ENCODE data around the gene RGS17. TPM values are rescaled to one million over a fixed set of nuclear protein-coding genes. Genes with fewer than 3 reads are reported as not detected.

The RGS17 gene
- total and polyA plus RNA-seq, 2 of the 13 experiments (the other 11 are each of a cell fraction or from before 2014, with no cell fraction given): 0.04 TPM; not detected in 1

DNA sequence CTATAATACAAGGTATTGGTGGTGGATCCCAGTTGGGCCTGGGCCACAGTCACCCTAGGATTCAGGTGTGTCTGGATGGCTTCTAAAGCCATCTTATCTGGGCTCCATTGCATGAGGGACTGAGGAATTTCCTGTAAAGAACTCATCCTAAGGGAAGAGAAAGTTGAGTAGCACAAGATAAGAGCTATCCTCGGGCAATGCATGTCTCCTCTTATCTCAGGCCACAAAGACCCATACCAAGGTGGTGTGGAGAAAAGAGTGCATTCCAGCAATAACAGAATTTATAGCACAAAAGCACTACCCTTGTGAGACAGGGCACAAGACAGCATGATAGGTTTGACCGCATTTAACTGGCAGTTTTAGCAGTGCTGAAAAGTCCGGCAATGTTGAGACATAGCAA lies 114.2 kb downstream of the RGS17 start (continued):
- no peak for TF ChIP-seq NFKBIZ (CRISPR knock-in tag; IDR thresholded peaks at IDR 0.05)
- no peak for TF ChIP-seq ZNF570 (CRISPR knock-in tag; IDR thresholded peaks at IDR 0.05; ENCODE audit: borderline replicate concordance)
- TF ChIP-seq ZNF709 (CRISPR knock-in tag; IDR thresholded peaks at IDR 0.05): no peak
- TF ChIP-seq ZNF747 (CRISPR knock-in tag; IDR thresholded peaks at IDR 0.05; ENCODE audit: borderline replicate concordance): no peak
- no peak for TF ChIP-seq NR3C1 (CRISPR knock-in tag; IDR thresholded peaks at IDR 0.05)
- TF ChIP-seq KAT7 (CRISPR knock-in tag; IDR thresholded peaks at IDR 0.05; ENCODE audit: borderline replicate concordance): no peak
- no peak for TF ChIP-seq SRSF4 (IDR thresholded peaks at IDR 0.05; ENCODE audit: low read depth, low read length, poor library complexity, severe bottlenecking)
- TF ChIP-seq HINFP (CRISPR knock-in tag; IDR thresholded peaks at IDR 0.05; ENCODE audit: low read depth): no peak
- TF ChIP-seq ZEB1 (IDR thresholded peaks at IDR 0.05; ENCODE audit: insufficient replicate concordance, low read depth): no peak
- no peak for TF ChIP-seq ZNF782 (CRISPR knock-in tag; IDR thresholded peaks at IDR 0.05; ENCODE audit: borderline replicate concordance)
- TF ChIP-seq, protein P1, sequence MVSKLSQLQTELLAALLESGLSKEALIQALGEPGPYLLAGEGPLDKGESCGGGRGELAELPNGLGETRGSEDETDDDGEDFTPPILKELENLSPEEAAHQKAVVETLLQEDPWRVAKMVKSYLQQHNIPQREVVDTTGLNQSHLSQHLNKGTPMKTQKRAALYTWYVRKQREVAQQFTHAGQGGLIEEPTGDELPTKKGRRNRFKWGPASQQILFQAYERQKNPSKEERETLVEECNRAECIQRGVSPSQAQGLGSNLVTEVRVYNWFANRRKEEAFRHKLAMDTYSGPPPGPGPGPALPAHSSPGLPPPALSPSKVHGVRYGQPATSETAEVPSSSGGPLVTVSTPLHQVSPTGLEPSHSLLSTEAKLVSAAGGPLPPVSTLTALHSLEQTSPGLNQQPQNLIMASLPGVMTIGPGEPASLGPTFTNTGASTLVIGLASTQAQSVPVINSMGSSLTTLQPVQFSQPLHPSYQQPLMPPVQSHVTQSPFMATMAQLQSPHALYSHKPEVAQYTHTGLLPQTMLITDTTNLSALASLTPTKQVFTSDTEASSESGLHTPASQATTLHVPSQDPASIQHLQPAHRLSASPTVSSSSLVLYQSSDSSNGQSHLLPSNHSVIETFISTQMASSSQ (IDR thresholded peaks at IDR 0.05; ENCODE audit: low read depth): no peak
- TF ChIP-seq, protein P1 (CRISPR knock-in tag; IDR thresholded peaks at IDR 0.05; ENCODE audit: borderline replicate concordance): no peak
- TF ChIP-seq RORA (CRISPR knock-in tag; IDR thresholded peaks at IDR 0.05): no peak
